DOHH2 (cell line): ENCODE data around the gene ARID3B.

Experiments used
- H3F3A ChIP-seq: fragments of 200-600 bp; sonication (generic), shearing (Covaris generic); 2 replicates; pipeline ENCODE4 v1.6.0; 2016; ENCODE audit warnings: antibody characterized with exemption, mild to moderate bottlenecking; ENCODE audit not compliant: control insufficient read depth, insufficient read depth
- H3K27ac ChIP-seq: fragments of 200-600 bp; sonication (generic); 2 replicates; pipeline ENCODE4 v1.5.1; 2014; ENCODE audit warnings: low read depth, mild to moderate bottlenecking, low read length, moderate library complexity
- H3K27me3 ChIP-seq: fragments of 200-600 bp; sonication (generic); 2 replicates; pipeline ENCODE4 v1.6.1; 2014; ENCODE audit warnings: mild to moderate bottlenecking, low read length, mixed read lengths; ENCODE audit not compliant: control insufficient read depth
- H3K36me3 ChIP-seq: fragments of 200-600 bp; sonication (generic); 2 replicates; pipeline ENCODE4 v1.6.1; 2014; ENCODE audit warnings: mild to moderate bottlenecking, low read length, moderate library complexity, mixed read lengths; ENCODE audit not compliant: control insufficient read depth
- H3K4me1 ChIP-seq: fragments of 200-600 bp; sonication (generic); 2 replicates; pipeline ENCODE4 v1.6.1; 2014; ENCODE audit warnings: mild to moderate bottlenecking, low read length, mixed read lengths; ENCODE audit not compliant: control insufficient read depth
- H3K4me2 ChIP-seq: fragments of 200-600 bp; sonication (generic); 2 replicates; pipeline ENCODE4 v1.6.0; 2014; ENCODE audit warnings: mild to moderate bottlenecking, low read length, moderate library complexity
- H3K4me3 ChIP-seq: fragments of 200-600 bp; sonication (generic); 2 replicates; pipeline ENCODE4 v1.5.1; 2014; ENCODE audit warnings: mild to moderate bottlenecking, low read length, mixed read lengths
- H3K79me2 ChIP-seq: fragments of 200-600 bp; sonication (generic); 2 replicates; pipeline ENCODE4 v1.6.1; 2014; ENCODE audit warnings: mild to moderate bottlenecking, low read length, mixed read lengths; ENCODE audit not compliant: control insufficient read depth
- H3K9me2 ChIP-seq: fragments of 200-600 bp; sonication (generic); replicated peaks from 2 replicates; pipeline ENCODE4 v1.6.1; 2014; ENCODE audit warnings: mild to moderate bottlenecking, low read length, mixed read lengths; ENCODE audit not compliant: control insufficient read depth
- H3K9me3 ChIP-seq: fragments of 200-600 bp; sonication (generic); 2 replicates; pipeline ENCODE4 v1.6.1; 2014; ENCODE audit warnings: antibody characterized with exemption, low read length, mixed read lengths; ENCODE audit not compliant: control insufficient read depth, insufficient read depth
- H4K20me1 ChIP-seq: fragments of 200-600 bp; sonication (generic); 2 replicates; pipeline ENCODE4 v1.6.0; 2014; ENCODE audit warnings: low read depth, mild to moderate bottlenecking, antibody characterized with exemption, low read length, moderate library complexity; ENCODE audit not compliant: control insufficient read depth, insufficient read depth
- EZH2phosphoT487 ChIP-seq: fragments of 200-600 bp; sonication (generic); IDR thresholded peaks from 2 replicates; pipeline ENCODE4 v1.6.1; 2017; ENCODE audit warnings: borderline replicate concordance, mild to moderate bottlenecking, antibody characterized with exemption, low read length, moderate library complexity, mixed read lengths
- TF ChIP-seq, protein P1 (sequence below): fragments of 200-600 bp; sonication (generic); IDR thresholded peaks from one replicate; pipeline ENCODE4 v1.5.1; 2014; ENCODE audit warnings: antibody characterized with exemption, mild to moderate bottlenecking, low read depth, low read length; ENCODE audit not compliant: poor library complexity, severe bottlenecking

ARID3B gene, protein sequence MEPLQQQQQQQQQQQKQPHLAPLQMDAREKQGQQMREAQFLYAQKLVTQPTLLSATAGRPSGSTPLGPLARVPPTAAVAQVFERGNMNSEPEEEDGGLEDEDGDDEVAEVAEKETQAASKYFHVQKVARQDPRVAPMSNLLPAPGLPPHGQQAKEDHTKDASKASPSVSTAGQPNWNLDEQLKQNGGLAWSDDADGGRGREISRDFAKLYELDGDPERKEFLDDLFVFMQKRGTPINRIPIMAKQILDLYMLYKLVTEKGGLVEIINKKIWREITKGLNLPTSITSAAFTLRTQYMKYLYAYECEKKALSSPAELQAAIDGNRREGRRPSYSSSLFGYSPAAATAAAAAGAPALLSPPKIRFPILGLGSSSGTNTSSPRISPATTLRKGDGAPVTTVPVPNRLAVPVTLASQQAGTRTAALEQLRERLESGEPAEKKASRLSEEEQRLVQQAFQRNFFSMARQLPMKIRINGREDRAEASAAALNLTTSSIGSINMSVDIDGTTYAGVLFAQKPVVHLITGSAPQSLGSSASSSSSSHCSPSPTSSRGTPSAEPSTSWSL

DNA sequence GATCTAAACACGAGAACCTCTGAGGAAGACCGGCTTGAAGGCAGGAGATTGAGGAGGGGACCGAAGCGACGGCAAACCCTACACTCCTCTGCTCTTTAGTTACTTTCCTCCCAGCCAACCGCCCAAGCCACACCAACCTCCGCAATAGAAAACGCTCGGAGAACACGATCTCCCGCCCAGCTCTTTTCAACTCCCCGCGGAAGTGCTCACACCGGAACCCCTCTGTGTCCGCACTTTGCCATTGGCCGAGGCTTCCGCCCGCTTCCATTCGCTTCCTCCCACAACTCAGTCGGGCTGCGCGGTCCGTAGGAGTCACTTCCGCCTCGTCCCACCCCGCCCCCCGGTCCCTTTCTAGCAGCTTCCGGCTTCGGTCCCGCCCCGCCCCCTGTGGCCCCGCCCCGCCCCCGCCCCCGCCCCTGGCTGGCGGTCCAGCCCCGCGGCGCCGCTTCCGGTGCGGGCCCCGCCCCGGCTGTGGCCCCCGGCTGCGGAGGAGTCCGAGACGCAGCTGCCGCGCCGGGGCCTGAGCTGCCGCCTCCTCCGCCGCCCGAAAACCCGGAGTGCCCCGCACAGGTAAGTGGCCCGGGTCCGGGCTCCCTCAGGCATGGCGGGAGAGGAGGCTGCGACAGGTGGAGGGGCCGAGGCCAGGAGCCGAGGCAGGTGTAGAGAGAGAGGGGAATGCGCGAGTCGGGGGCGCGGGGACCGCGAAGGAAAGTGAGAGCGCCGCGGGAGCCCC, at the start of gene ARID3B:
Gene ARID3B, plus strand, starts transcription at position 460 of the 733 bp plus-strand sequence. CDS start 2,717 bp downstream, outside the sequence.
- Histone ChIP-seq H3F3A (peaks cover 24% of the 10 kb centered on the region), H3K36me3 (peaks cover 6% of the 10 kb centered on the region), H3K9me3 (no peaks in the 10 kb centered on the region), H3K4me2 (peak within 1 kb of the TSS; percentile 99), H3K27me3 (peaks cover 51% of the 10 kb centered on the region), H3K9me2 (no peaks in the 10 kb centered on the region), H3K4me3 (peak within 1 kb of the TSS; percentile 100), H3K4me1 (peaks cover 36% of the 10 kb centered on the region), H3K27ac (peak within 1 kb of the TSS; percentile 59), H4K20me1 (peaks cover 26% of the 10 kb centered on the region), H3K79me2 (no peaks in the 10 kb centered on the region; the same call in 1 of the 2 replicates)
- TF ChIP-seq, protein P1, sequence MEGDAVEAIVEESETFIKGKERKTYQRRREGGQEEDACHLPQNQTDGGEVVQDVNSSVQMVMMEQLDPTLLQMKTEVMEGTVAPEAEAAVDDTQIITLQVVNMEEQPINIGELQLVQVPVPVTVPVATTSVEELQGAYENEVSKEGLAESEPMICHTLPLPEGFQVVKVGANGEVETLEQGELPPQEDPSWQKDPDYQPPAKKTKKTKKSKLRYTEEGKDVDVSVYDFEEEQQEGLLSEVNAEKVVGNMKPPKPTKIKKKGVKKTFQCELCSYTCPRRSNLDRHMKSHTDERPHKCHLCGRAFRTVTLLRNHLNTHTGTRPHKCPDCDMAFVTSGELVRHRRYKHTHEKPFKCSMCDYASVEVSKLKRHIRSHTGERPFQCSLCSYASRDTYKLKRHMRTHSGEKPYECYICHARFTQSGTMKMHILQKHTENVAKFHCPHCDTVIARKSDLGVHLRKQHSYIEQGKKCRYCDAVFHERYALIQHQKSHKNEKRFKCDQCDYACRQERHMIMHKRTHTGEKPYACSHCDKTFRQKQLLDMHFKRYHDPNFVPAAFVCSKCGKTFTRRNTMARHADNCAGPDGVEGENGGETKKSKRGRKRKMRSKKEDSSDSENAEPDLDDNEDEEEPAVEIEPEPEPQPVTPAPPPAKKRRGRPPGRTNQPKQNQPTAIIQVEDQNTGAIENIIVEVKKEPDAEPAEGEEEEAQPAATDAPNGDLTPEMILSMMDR = no peak
- TF ChIP-seq EZH2phosphoT487 = no peak

DNA sequence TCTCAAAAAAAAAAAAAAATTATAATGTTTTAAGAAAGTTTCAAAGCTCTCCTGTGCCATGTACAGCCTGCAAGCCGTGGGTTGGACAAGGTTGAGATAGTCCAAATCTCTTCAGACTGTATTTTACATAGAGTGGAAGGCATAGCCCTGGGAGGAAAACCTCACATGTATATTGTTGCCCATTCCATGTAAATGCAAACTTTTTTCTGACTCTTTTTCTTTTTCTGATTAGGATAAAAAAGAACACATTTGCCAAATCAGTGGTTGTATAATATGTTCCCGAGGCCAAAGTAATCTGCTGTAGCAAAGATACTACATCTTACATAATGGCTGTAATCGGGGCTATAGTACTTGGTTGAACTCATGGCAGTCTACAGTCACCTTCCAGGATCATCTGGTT, 44.4 kb upstream of the ARID3B start:
- H3K4me3 ChIP-seq = no peak overlapping the region
- no peaks in the 10 kb centered on the region for H4K20me1 ChIP-seq
- no peak overlapping the region for H3K4me2 ChIP-seq
- H3K9me2 ChIP-seq = no peaks in the 10 kb centered on the region
- TF ChIP-seq EZH2phosphoT487 = no peak
- TF ChIP-seq, protein P1 = no peak
- no peaks in the 10 kb centered on the region for H3F3A ChIP-seq
- H3K27ac ChIP-seq = no peak overlapping the region
- H3K9me3 ChIP-seq = no peaks in the 10 kb centered on the region
- no peaks in the 10 kb centered on the region for H3K36me3 ChIP-seq
- no peaks in the 10 kb centered on the region for H3K4me1 ChIP-seq
- no peaks in the 10 kb centered on the region for H3K27me3 ChIP-seq
- no peaks in the 10 kb centered on the region for H3K79me2 ChIP-seq

DNA sequence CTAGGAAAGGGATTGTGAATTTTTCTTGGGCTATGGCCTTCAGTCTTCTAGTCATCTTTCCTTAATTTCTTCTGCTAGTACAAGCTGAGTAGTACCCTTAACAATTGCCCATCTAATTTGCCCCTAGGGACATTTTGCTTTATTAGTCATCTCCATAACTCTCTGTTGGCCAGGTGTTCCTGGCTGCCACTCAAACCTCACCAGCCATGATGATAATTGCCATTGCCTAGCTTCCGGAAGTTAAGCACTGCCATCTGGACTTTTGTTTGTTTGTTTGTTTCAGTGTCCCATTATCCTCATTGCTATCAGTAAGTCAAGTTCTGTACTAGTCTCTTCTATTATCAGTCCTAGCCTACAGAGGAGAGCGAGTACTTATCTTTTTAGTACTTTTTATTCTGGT, 43.4 kb upstream of the ARID3B start:
- Histone ChIP-seq H3K27ac (no peak overlapping the region), H3K27me3 (no peaks in the 10 kb centered on the region), H3K4me1 (no peaks in the 10 kb centered on the region), H3K79me2 (no peaks in the 10 kb centered on the region), H4K20me1 (no peaks in the 10 kb centered on the region), H3K36me3 (no peaks in the 10 kb centered on the region), H3K4me3 (no peak overlapping the region), H3K4me2 (no peak overlapping the region), H3K9me2 (no peaks in the 10 kb centered on the region), H3F3A (no peaks in the 10 kb centered on the region), H3K9me3 (no peaks in the 10 kb centered on the region)
- TF ChIP-seq EZH2phosphoT487 = no peak
- TF ChIP-seq, protein P1 = no peak
